Body of pancreas (tissue), 4 donors: ENCODE measurements around the gene EPSTI1. TPM values are rescaled to one million over a fixed set of nuclear protein-coding genes. Genes with fewer than 3 reads are reported as not detected.

ENCODE experiments used
- ATAC-seq: fragments of 150-250 bp; one replicate; pipeline ENCODE4 v1.9.1; 2016
- DNase-seq, 4 donors: peaks; one replicate each; pipeline ENCODE4 v3.0.0-alpha.2; 2019
- H3K27ac ChIP-seq, 4 donors: fragments of 200-600 bp; sonication (generic); 1 replicate in 3 of 4; 2 replicates in 1 of 4; pipeline versions ENCODE4 v1.5.1 to v1.6.1; 2016 to 2019; ENCODE audit warnings: mild to moderate bottlenecking in 1 of 4, mixed read lengths in 1 of 4, moderate library complexity in 1 of 4
- H3K27me3 ChIP-seq, 2 donors: fragments of 200-600 bp; sonication (generic); one replicate each; pipeline ENCODE4 v1.6.0; 2016; ENCODE audit warnings: mild to moderate bottlenecking in 1 of 2
- H3K36me3 ChIP-seq, 2 donors: fragments of 200-600 bp; sonication (generic); replicated peaks in 1 of 2; 2 replicates each; pipeline ENCODE4 v1.5.1; 2016; ENCODE audit warnings: low read depth in 2 of 2; ENCODE audit not compliant: insufficient read depth in 1 of 2
- H3K4me1 ChIP-seq: fragments of 200-600 bp; sonication (generic); one replicate; pipeline ENCODE4 v1.6.0; 2016
- H3K4me3 ChIP-seq, 2 donors: fragments of 200-600 bp; sonication (generic); 1 replicate in 1 of 2; 2 replicates in 1 of 2; pipeline ENCODE4 v1.5.1; 2016 to 2019
- H3K9me3 ChIP-seq, 3 donors: fragments of 200-600 bp; sonication (generic); 1 replicate in 2 of 3; 2 replicates in 1 of 3; pipeline ENCODE4 v1.5.1; 2016
- CTCF ChIP-seq, 7 experiments: fragments of 450-650 bp in 4 of 7; fragments of 200-600 bp in 3 of 7; sonication (generic) in 3 of 7; IDR thresholded peaks; one replicate each; pipeline ENCODE4 v1.5.1; 2016 to 2019; ENCODE audit warnings: antibody characterized with exemption in 7 of 7
- POLR2A ChIP-seq, 3 donors: fragments of 450-650 bp; IDR thresholded peaks; one replicate each; pipeline ENCODE4 v1.6.1; 2016; ENCODE audit warnings: antibody characterized with exemption in 3 of 3, mild to moderate bottlenecking in 2 of 3
- WGBS, 2 donors: methylation state at CpG; one replicate each; pipeline ENCODE4 v1.1.5; 2017; 5-methylcytosine and 5-hydroxymethylcytosine counted together
- intact Hi-C: fragments of 100-400 bp; cut with DNase I; formaldehyde crosslinking; loops from one replicate; pipeline ENCODE4 v1.15.1; 2023
- total RNA-seq, 2 donors: library from RNA; depleted of rRNA; stranded (reverse); fragments of >200 nt; gene quantifications; one replicate each; pipeline ENCODE4 v1.1.0, GENCODE V29; 2016

EPSTI1 gene
- total RNA-seq, 2 donors from 2014 or later: 1.6 to 6.6 TPM

GRCh38 chr13:43019811-43020210, 27.8 kb upstream of the EPSTI1 start:
- Histone ChIP-seq H3K4me1 (peaks cover 5% of the 10 kb centered on the region), H3K27me3 (no peaks in the 10 kb centered on the region), H3K36me3 (no peaks in the 10 kb centered on the region), H3K4me3 (no peak overlapping the region), H3K9me3 (no peaks in the 10 kb centered on the region), H3K27ac (no peak overlapping the region)
- TF ChIP-seq POLR2A (IDR thresholded peaks at IDR 0.05) (no peak), CTCF (IDR thresholded peaks at IDR 0.05) (no peak)
- intact Hi-C loops: no loop called here
- 54 to 77% methylated on average over 2 of the region's 2 CpGs for WGBS, 2 donors
- DNase-seq (no peak), ATAC-seq (no peak)

- DNase-seq (no peak), ATAC-seq (no peak)
- Histone ChIP-seq H3K4me3 (no peak overlapping the region), H3K36me3 (no peaks in the 10 kb centered on the region), H3K27ac (no peak overlapping the region), H3K27me3 (no peaks in the 10 kb centered on the region), H3K9me3 (no peaks in the 10 kb centered on the region), H3K4me1 (no peaks in the 10 kb centered on the region)
- WGBS, 2 donors: 65 to 80% methylated on average over 5 of the region's 5 CpGs
- intact Hi-C loops: no loop called here
- no peak for TF ChIP-seq POLR2A (IDR thresholded peaks at IDR 0.05)
Observed at GRCh38 chr13:43016226-43016625, 24.2 kb upstream of the EPSTI1 start.

- Histone ChIP-seq H3K4me3 (no peak overlapping the region), H3K27me3 (no peaks in the 10 kb centered on the region), H3K27ac (no peak overlapping the region), H3K9me3 (no peaks in the 10 kb centered on the region), H3K4me1 (no peaks in the 10 kb centered on the region), H3K36me3 (no peaks in the 10 kb centered on the region)
- TF ChIP-seq POLR2A (IDR thresholded peaks at IDR 0.05) (no peak), CTCF (IDR thresholded peaks at IDR 0.05) (no peak)
- WGBS, 2 donors: 51 to 66% methylated on average over 3 of the region's 3 CpGs
- intact Hi-C loops: no loop called here
- ATAC-seq (no peak), DNase-seq (no peak)
Observed at GRCh38 chr13:43014162-43014561, 22.1 kb upstream of the EPSTI1 start.

- no peak overlapping the region for H3K4me3 ChIP-seq
- 61 to 71% methylated on average over 1 of the region's 1 CpG for WGBS, 2 donors
- no peak overlapping the region for H3K27ac ChIP-seq
- ATAC-seq: no peak
- TF ChIP-seq CTCF (IDR thresholded peaks at IDR 0.05) (no peak), POLR2A (IDR thresholded peaks at IDR 0.05) (no peak)
- H3K27me3 ChIP-seq: no peaks in the 10 kb centered on the region
- H3K4me1 ChIP-seq: no peaks in the 10 kb centered on the region
- intact Hi-C loops: no loop called here
- no peaks in the 10 kb centered on the region for H3K36me3 ChIP-seq
- DNase-seq: no peak
- H3K9me3 ChIP-seq: no peaks in the 10 kb centered on the region
Observed at GRCh38 chr13:43009506-43009905, 17.5 kb upstream of the EPSTI1 start.

- intact Hi-C loops: no loop called here
- ATAC-seq (no peak), DNase-seq (no peak)
- Histone ChIP-seq H3K9me3 (no peaks in the 10 kb centered on the region), H3K27me3 (no peaks in the 10 kb centered on the region), H3K4me3 (no peak overlapping the region), H3K4me1 (no peaks in the 10 kb centered on the region), H3K27ac (no peak overlapping the region), H3K36me3 (no peaks in the 10 kb centered on the region)
- 79 to 89% methylated on average over 3 of the region's 3 CpGs for WGBS, 2 donors
- no peak for TF ChIP-seq CTCF (IDR thresholded peaks at IDR 0.05)
- no peak for TF ChIP-seq POLR2A (IDR thresholded peaks at IDR 0.05)
Observed at GRCh38 chr13:43008596-43008995, 16.6 kb upstream of the EPSTI1 start.
